Measurements from ENCODE around the gene SPON1.

GRCh38 chr11:13970986-13971385 is 8.5 kb downstream of the SPON1 start:
- TF ChIP-seq CTCF (IDR thresholded peaks at IDR 0.05; ENCODE audit: low read length) (peak; percentile 58), EZH2 (optimal IDR thresholded peaks at IDR 0.05; ENCODE audit: low read depth, low read length) (no peak), EZH2phosphoT487 (IDR thresholded peaks at IDR 0.05; ENCODE audit: low read length) (no peak)
